Endothelial cell (in vitro differentiated cells): ENCODE results near the gene GPATCH2. TPM values are rescaled to one million over a fixed set of nuclear protein-coding genes. Genes with fewer than 3 reads are reported as not detected.
"Not testable (repeated sequence)": the region's sequence is repeated elsewhere in the genome, so short reads cannot be mapped to it uniquely, and the experiment has no call there.

ENCODE experiments used
- DNase-seq: peaks from one replicate; pipeline ENCODE4 v3.0.0; 2021; ENCODE audit warnings: low spot score
- H3K27ac Mint-ChIP-seq: one replicate; pipeline ENCODE4 v1.8.0; 2021; ENCODE audit warnings: mixed read lengths, inconsistent platforms; ENCODE audit not compliant: unreplicated experiment
- H3K27me3 Mint-ChIP-seq: one replicate; pipeline ENCODE4 v1.8.0; 2021; ENCODE audit warnings: mild to moderate bottlenecking, moderate library complexity, mixed read lengths, inconsistent platforms; ENCODE audit not compliant: unreplicated experiment
- H3K36me3 Mint-ChIP-seq: one replicate; pipeline ENCODE4 v1.8.0; 2021; ENCODE audit warnings: mild to moderate bottlenecking, low read depth, mixed read lengths, inconsistent platforms; ENCODE audit not compliant: unreplicated experiment
- H3K4me1 Mint-ChIP-seq: one replicate; pipeline ENCODE4 v1.8.0; 2021; ENCODE audit warnings: mild to moderate bottlenecking, mixed read lengths, inconsistent platforms; ENCODE audit not compliant: unreplicated experiment
- H3K4me3 Mint-ChIP-seq: one replicate; pipeline ENCODE4 v1.8.0; 2021; ENCODE audit warnings: mild to moderate bottlenecking, mixed read lengths, inconsistent platforms; ENCODE audit not compliant: unreplicated experiment
- H3K9me3 Mint-ChIP-seq: one replicate; pipeline ENCODE4 v1.8.0; 2021; ENCODE audit warnings: mixed read lengths, inconsistent platforms; ENCODE audit not compliant: unreplicated experiment
- CTCF ChIP-seq: fragments of 200-600 bp; sonication (generic); IDR thresholded peaks from one replicate; pipeline ENCODE4 v1.5.0; 2021; ENCODE audit warnings: antibody characterized with exemption; ENCODE audit not compliant: unreplicated experiment
- total RNA-seq: library from RNA; stranded (reverse); fragmentation: NEBNext Ultra II Directional; extraction: Animal tissue kit (Norgen Biotek cat#: 25700); gene quantifications from one replicate; pipeline ENCODE4 v1.2.1, GENCODE V29; 2021; ENCODE audit not compliant: unreplicated experiment

The GPATCH2 gene
- total RNA-seq, 1 donor from 2014 or later, result 18.4 TPM

DNA sequence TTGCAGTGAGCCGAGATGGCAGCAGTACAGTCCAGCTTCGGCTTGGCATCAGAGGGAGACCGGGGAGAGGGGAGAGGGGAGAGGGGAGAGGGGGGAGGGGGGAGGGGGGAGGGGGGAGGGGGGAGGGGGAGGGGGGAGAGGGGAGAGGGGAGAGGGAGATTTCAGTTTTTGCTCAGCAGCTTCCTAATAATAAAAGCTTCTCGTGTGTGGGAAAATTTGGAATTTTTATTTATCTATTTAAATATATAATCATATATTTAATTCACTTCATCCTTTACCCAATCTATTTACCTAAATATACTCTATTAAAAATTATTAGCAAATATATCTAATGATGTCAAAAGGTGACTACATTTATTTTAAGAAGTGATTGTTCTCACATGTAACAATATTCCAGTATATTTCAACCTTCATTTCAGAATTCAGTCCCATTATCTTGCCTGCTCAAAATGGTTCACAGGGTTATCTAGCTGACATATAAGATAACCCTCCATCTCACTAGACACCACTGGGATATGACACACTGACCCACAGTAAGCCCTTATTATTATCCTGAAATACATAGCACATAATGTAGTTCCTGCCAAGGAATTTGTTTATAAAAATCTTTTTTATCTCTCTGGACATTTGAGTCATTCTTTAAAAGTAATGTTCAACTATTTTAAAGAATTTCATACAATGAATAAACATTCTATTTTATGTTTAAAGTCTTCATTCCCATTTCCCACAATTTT, 105.9 kb downstream of the GPATCH2 start:
- Mint-ChIP-seq H3K4me3 (no peak overlapping the region), H3K9me3 (no peaks in the 10 kb centered on the region), H3K27ac (no peak overlapping the region), H3K27me3 (peaks cover 2% of the 10 kb centered on the region), H3K36me3 (peaks cover 5% of the 10 kb centered on the region), H3K4me1 (no peaks in the 10 kb centered on the region)
- TF ChIP-seq CTCF, result no peak
- no peak for DNase-seq

DNA sequence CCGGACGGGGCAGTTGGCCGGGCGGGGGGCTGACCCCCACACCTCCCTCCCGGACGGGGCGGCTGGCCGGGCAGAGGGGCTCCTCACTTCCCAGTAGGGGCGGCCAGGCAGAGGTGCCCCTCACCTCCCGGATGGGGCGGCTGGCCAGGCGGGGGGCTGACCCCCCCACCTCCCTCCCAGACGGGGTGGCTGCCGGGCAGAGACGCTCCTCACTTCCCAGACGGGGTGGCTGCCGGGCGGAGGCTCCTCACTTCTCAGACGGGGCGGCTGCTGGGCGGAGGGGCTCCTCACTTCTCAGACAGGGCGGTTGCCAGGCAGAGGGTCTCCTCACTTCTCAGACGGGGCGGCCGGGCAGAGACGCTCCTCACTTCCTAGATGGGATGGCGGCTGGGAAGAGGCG, 107.0 kb downstream of the GPATCH2 start:
- H3K27ac Mint-ChIP-seq, DNase-seq, H3K27me3 Mint-ChIP-seq, H3K9me3 Mint-ChIP-seq, H3K4me1 Mint-ChIP-seq, H3K4me3 Mint-ChIP-seq, H3K36me3 Mint-ChIP-seq: not testable (repeated sequence)

GRCh38 chr1:217522277-217522676, 108.6 kb downstream of the GPATCH2 start:
- Mint-ChIP-seq H3K4me3 (no peak overlapping the region), H3K27me3 (no peaks in the 10 kb centered on the region), H3K4me1 (no peaks in the 10 kb centered on the region), H3K36me3 (no peaks in the 10 kb centered on the region), H3K27ac (no peak overlapping the region), H3K9me3 (no peaks in the 10 kb centered on the region)
- no peak for TF ChIP-seq CTCF
- DNase-seq, result no peak

DNA sequence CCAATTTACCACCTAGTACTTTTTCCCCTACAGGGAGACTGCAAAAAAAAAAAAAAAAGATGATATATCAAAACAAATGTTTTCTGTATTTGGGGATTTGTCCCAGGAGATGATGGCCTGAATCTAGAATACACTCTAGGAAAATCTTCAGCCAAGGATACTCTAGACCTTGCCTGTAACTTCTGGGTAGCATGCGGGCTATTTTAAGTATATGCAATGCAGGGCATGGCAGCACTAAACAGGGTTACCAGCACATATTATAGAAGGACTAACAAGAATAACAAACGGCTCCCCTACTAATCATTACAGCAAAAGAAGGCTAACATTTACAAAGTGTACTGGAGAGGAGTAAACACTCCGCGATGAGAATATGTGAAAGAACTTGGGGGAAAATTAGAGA, 109.6 kb downstream of the GPATCH2 start:
- no peaks in the 10 kb centered on the region for H3K27me3 Mint-ChIP-seq
- no peak overlapping the region for H3K4me3 Mint-ChIP-seq
- no peak for DNase-seq
- no peak overlapping the region for H3K27ac Mint-ChIP-seq
- H3K36me3 Mint-ChIP-seq, result no peaks in the 10 kb centered on the region
- no peaks in the 10 kb centered on the region for H3K9me3 Mint-ChIP-seq
- TF ChIP-seq CTCF, result no peak
- H3K4me1 Mint-ChIP-seq, result no peaks in the 10 kb centered on the region

- Mint-ChIP-seq H3K27ac (no peak overlapping the region), H3K27me3 (no peaks in the 10 kb centered on the region), H3K36me3 (no peaks in the 10 kb centered on the region), H3K9me3 (no peaks in the 10 kb centered on the region), H3K4me1 (no peaks in the 10 kb centered on the region), H3K4me3 (no peak overlapping the region)
- DNase-seq, result no peak
- no peak for TF ChIP-seq CTCF
Observed at GRCh38 chr1:217506878-217507277, 124.0 kb downstream of the GPATCH2 start.
